ENCODE results near the gene NT5E. TPM values are rescaled to one million over a fixed set of nuclear protein-coding genes. Genes with fewer than 3 reads are reported as not detected.

Gene NT5E
- total RNA-seq, 4 donors from 2014 or later, result 15.5 to 38.8 (median 22.7) TPM

GRCh38 chr6:85494547-85495536 is 45.0 kb downstream of the NT5E start:
- no peak for TF ChIP-seq CTCF (IDR thresholded peaks at IDR 0.05; ENCODE audit: low read depth)

- TF ChIP-seq CTCF (IDR thresholded peaks at IDR 0.05; ENCODE audit: low read depth), result no peak
These were observed 46.2 kb downstream of the NT5E start for GRCh38 chr6:85496009-85496579.

- no peak for TF ChIP-seq CTCF (IDR thresholded peaks at IDR 0.05; ENCODE audit: low read depth)
These were observed 47.0 kb downstream of the NT5E start for GRCh38 chr6:85496856-85497255.

GRCh38 chr6:85498596-85499258 is 48.8 kb downstream of the NT5E start:
- TF ChIP-seq CTCF (IDR thresholded peaks at IDR 0.05; ENCODE audit: low read depth), result no peak

- TF ChIP-seq CTCF (IDR thresholded peaks at IDR 0.05; ENCODE audit: low read depth), result no peak
These were observed 56.7 kb downstream of the NT5E start for GRCh38 chr6:85506441-85507093.

GRCh38 chr6:85516168-85516567 is 66.3 kb downstream of the NT5E start:
- no peak for TF ChIP-seq CTCF (IDR thresholded peaks at IDR 0.05; ENCODE audit: low read depth)

Data from subcutaneous adipose tissue (tissue), 4 donors.